ENCODE results near the gene SBK2. TPM values are rescaled to one million over a fixed set of nuclear protein-coding genes. Genes with fewer than 3 reads are reported as not detected.

Gene SBK2
- total and polyA plus RNA-seq, 2 donors (not counting 3 experiments of a cell fraction or from before 2014, with no cell fraction given): not detected

DNA sequence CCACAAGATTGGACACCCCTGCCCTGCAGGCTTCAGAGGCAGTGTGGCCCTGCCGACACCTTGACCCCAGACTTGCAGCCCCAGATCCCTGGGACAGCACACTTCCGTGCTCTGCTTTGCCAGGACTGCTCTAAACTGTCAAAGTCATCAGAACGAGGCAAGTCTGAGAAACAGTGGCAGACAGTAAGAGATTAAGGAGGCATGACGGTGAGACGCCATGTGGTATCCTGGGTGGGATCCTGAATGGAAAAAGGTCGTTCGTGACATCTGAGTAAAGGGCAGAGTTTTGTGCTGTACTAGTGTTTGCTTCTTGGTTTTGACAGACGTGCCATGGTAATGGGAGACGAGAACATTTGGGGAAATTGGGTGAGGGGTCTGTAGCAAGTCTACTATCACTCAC, 29.9 kb upstream of the SBK2 start:
- Histone ChIP-seq H3K27me3 (ENCODE audit: control insufficient read depth in 2 of 2, insufficient read depth in 2 of 2, low read length in 2 of 2) (peaks cover 0 to 2% of the 10 kb centered on the region in 2 experiments), H4K20me1 (replicated peaks; ENCODE audit: control insufficient read depth, extremely low read depth, insufficient read depth, low read length) (no peaks in the 10 kb centered on the region), H3K4me2 (ENCODE audit: insufficient read depth, low read length) (no peak overlapping the region), H3K4me1 (ENCODE audit: control insufficient read depth, extremely low read depth, insufficient read depth, low read length) (no peaks in the 10 kb centered on the region), H2AFZ (ENCODE audit: low read depth, low read length) (no peak overlapping the region), H3K79me2 (ENCODE audit: control insufficient read depth, insufficient read depth, low read length) (no peaks in the 10 kb centered on the region), H3K36me3 (ENCODE audit: control insufficient read depth in 2 of 2, extremely low read depth in 1 of 2, insufficient read depth in 2 of 2, low read length in 2 of 2) (no peaks in the 10 kb centered on the region), H3K9me3 (replicated peaks; ENCODE audit: control insufficient read depth, insufficient read depth, low read length) (no peaks in the 10 kb centered on the region), H3K27ac (ENCODE audit: insufficient read depth, low read depth, low read length) (no peak overlapping the region), H3K9ac (replicated peaks; ENCODE audit: extremely low read depth, insufficient read depth, low read length) (no peak overlapping the region), H3K4me3 (replicated peaks in 1 of 3; ENCODE audit: insufficient read depth in 1 of 3, low read depth in 1 of 3, low read length in 3 of 3) (no peak overlapping the region), H3K9me1 (replicated peaks; ENCODE audit: control insufficient read depth, extremely low read depth, insufficient read depth, low read length) (no peaks in the 10 kb centered on the region)
- DNase-seq (ENCODE audit: low read depth, low spot score) (no peak), FAIRE-seq (no peak)
- POLR2A ChIA-PET: no interaction called here
- no peak for TF ChIP-seq MAX (IDR thresholded peaks at IDR 0.05; ENCODE audit: insufficient read depth, insufficient read length)
- no peak for TF ChIP-seq FOS (IDR thresholded peaks at IDR 0.05; ENCODE audit: borderline replicate concordance, insufficient read depth, low read length)
- TF ChIP-seq POLR2AphosphoS5 (IDR thresholded peaks at IDR 0.05; ENCODE audit: insufficient read depth, low read depth, low read length): no peak
- TF ChIP-seq POLR2A (IDR thresholded peaks at IDR 0.05; ENCODE audit: low read depth, low read length): no peak
- TF ChIP-seq JUN (IDR thresholded peaks at IDR 0.05; ENCODE audit: borderline replicate concordance, insufficient read depth, insufficient read length, low read depth): no peak
- no peak for TF ChIP-seq GATA2 (IDR thresholded peaks at IDR 0.05; ENCODE audit: insufficient read depth, insufficient read length, low read depth, low read length)
- TF ChIP-seq EZH2 (IDR thresholded peaks at IDR 0.05; ENCODE audit: borderline replicate concordance, low read depth, low read length, severe bottlenecking): no peak
- no peak for TF ChIP-seq MYC (IDR thresholded peaks at IDR 0.05; ENCODE audit: low read depth, low read length)
- TF ChIP-seq CTCF (IDR thresholded peaks at IDR 0.05; ENCODE audit: extremely low read depth in 1 of 2, insufficient read depth in 1 of 2, low read depth in 1 of 2, low read length in 2 of 2): no peak
- BruUV-seq (replicated peaks): no TSS peak
- intact Hi-C loops (cut with micrococcal nuclease): no loop called here
- CTCF ChIA-PET: no interaction called here
- dilution Hi-C loops (cut with MboI; ENCODE audit: extremely low pct_ligation_motif_present, low sequenced_read_pairs): no loop called here

Measured in endothelial cell of umbilical vein (primary cell).